GM19468 (cell line): ENCODE results near the gene MYO6.
"Not testable (repeated sequence)": the region's sequence is repeated elsewhere in the genome, so short reads cannot be mapped to it uniquely, and the experiment has no call there.

Experiments used
- ATAC-seq: cut with Tn5 transposase; IDR thresholded peaks from one replicate; pipeline ENCODE4 v1.9.1; 2021; ENCODE audit warnings: mild to moderate bottlenecking, moderate library complexity, moderate number of reproducible peaks; ENCODE audit not compliant: unreplicated experiment; ENCODE audit errors: extremely low read depth

Gene MYO6

GRCh38 chr6:75748743-75749538, at the start of gene MYO6:
Gene MYO6, plus strand, starts transcription at chr6:75749239. Its CDS starts 68,309 bp downstream, at chr6:75817548.
- ATAC-seq, result peak; percentile 38

- not testable (repeated sequence) for ATAC-seq
Observed at GRCh38 chr6:75708334-75708733, 40.7 kb upstream of the MYO6 start.

GRCh38 chr6:75711173-75711572, 37.9 kb upstream of the MYO6 start:
- ATAC-seq, result no peak

- no peak for ATAC-seq
Observed at GRCh38 chr6:75719133-75719532, 29.9 kb upstream of the MYO6 start.

- ATAC-seq, result no peak
Observed at GRCh38 chr6:75723382-75723781, 25.7 kb upstream of the MYO6 start.

- ATAC-seq, result no peak
Observed at GRCh38 chr6:75727206-75727605, 21.8 kb upstream of the MYO6 start.

GRCh38 chr6:75731029-75731428, 18.0 kb upstream of the MYO6 start:
- ATAC-seq, result not testable (repeated sequence)

GRCh38 chr6:75735491-75736186, 13.4 kb upstream of the MYO6 start:
- ATAC-seq, result peak; percentile 28

GRCh38 chr6:75743971-75744370, 5.1 kb upstream of the MYO6 start:
- ATAC-seq, result no peak

- no peak for ATAC-seq
Observed at GRCh38 chr6:75745404-75745803, 3.6 kb upstream of the MYO6 start.

GRCh38 chr6:75746221-75746620, 2.8 kb upstream of the MYO6 start:
- no peak for ATAC-seq

- ATAC-seq, result no peak
Observed at GRCh38 chr6:75747152-75747992, 1.7 kb upstream of the MYO6 start.

GRCh38 chr6:75748003-75748742, 866 bp upstream of the MYO6 start:
- no peak for ATAC-seq

- ATAC-seq, result no peak
Observed at GRCh38 chr6:75751443-75751842, 2.4 kb downstream of the MYO6 start.

GRCh38 chr6:75752365-75752764, 3.3 kb downstream of the MYO6 start:
- no peak for ATAC-seq

- no peak for ATAC-seq
Observed at GRCh38 chr6:75755704-75756103, 6.7 kb downstream of the MYO6 start.

- no peak for ATAC-seq
Observed at GRCh38 chr6:75757295-75757694, 8.3 kb downstream of the MYO6 start.

GRCh38 chr6:75758061-75758460, 9.0 kb downstream of the MYO6 start:
- no peak for ATAC-seq

GRCh38 chr6:75759207-75759606, 10.2 kb downstream of the MYO6 start:
- ATAC-seq, result no peak

GRCh38 chr6:75760320-75760719, 11.3 kb downstream of the MYO6 start:
- ATAC-seq, result no peak
